ENCODE results near the gene MATN1.

Gene MATN1

DNA sequence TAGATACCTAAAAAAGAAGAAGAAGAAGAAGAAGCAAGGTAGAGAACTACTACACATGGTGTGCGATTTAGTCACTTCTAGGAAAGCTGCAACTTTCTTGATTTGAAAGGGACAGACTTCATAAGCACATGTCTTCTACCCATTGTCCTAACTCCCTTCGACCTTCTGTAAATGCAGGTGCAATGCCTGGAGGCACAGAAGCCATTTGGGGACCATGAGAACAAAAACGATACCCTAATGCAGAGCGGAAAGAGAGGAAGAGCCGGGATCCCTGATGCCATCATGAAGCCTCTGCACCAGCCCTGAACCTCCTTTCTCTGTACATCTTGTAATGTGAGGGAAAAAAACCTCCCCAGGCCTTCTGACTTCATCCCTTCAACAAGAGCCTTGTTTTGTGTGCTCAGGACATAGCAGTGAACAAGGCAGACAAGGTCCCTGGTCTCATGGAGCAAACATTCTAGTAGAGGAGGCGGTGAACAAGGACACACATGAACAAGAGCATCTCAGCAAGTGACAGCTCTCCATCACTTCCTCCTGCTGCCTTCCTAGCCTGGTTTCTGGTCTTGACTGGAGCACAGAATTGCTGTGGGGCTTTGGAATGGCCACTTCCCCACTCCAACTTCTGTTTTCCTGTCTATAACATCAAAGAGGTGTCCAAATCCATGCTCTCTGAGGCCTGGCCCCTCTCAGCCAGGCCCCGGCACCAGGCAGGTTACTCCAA, 39.7 kb upstream of the MATN1 start:
- Histone ChIP-seq H3K9ac (ENCODE audit: low read length) (no peak overlapping the region), H3K4me1 (ENCODE audit: control insufficient read depth, insufficient read depth, low read length) (peaks cover 12% of the 10 kb centered on the region), H3K4me3 (ENCODE audit: low read length) (no peak overlapping the region), H3K36me3 (ENCODE audit: control insufficient read depth, insufficient read depth, low read length, severe bottlenecking) (no peaks in the 10 kb centered on the region), H3K27me3 (replicated peaks; ENCODE audit: control insufficient read depth, insufficient read depth, low read length) (no peaks in the 10 kb centered on the region), H3K9me3 (ENCODE audit: control insufficient read depth, low read length) (no peaks in the 10 kb centered on the region)
- no peak for DNase-seq (ENCODE audit: low read depth)

DNA sequence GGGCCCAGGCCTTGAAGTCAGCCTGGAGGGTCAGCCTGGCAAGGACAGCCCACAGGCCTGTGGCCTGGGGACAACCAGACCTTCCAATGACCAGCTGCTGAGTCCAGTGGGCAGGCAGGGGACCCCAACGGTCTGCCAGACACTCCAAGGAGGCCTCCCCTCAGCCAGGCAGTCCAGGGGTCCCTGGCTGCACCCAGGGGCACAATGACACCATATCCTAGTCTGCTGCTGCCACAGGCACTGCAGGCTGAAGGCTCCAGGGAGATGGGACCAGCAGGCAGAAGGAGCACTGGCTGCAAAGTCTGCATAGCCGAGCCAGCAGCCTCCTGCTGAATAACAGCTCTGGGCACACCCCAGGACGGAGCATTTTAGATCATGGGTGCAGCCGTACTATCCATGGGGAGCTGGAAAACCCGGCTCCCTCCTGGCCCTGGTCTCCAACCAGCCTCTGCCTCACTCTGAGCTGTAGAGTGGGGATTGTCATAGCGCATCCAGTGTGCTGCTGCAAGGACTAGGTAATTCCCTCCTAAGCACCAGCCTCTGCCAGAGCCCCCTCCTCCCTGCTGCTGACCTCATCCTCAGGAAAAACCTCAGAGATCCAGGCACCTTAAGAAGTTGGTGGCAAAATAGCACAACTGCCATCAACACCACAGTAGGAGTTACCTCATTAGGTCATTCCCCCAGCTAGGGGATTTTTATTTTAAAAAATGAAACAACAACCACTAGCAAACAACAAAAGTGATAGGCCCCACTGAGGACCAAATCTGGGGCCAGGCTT, 39.0 kb upstream of the MATN1 start:
- Histone ChIP-seq H3K9me3 (ENCODE audit: control insufficient read depth, low read length) (no peaks in the 10 kb centered on the region), H3K9ac (ENCODE audit: low read length) (no peak overlapping the region), H3K4me3 (ENCODE audit: low read length) (no peak overlapping the region), H3K4me1 (ENCODE audit: control insufficient read depth, insufficient read depth, low read length) (peaks cover 18% of the 10 kb centered on the region), H3K36me3 (ENCODE audit: control insufficient read depth, insufficient read depth, low read length, severe bottlenecking) (no peaks in the 10 kb centered on the region), H3K27me3 (replicated peaks; ENCODE audit: control insufficient read depth, insufficient read depth, low read length) (no peaks in the 10 kb centered on the region)
- no peak for DNase-seq (ENCODE audit: low read depth)

DNA sequence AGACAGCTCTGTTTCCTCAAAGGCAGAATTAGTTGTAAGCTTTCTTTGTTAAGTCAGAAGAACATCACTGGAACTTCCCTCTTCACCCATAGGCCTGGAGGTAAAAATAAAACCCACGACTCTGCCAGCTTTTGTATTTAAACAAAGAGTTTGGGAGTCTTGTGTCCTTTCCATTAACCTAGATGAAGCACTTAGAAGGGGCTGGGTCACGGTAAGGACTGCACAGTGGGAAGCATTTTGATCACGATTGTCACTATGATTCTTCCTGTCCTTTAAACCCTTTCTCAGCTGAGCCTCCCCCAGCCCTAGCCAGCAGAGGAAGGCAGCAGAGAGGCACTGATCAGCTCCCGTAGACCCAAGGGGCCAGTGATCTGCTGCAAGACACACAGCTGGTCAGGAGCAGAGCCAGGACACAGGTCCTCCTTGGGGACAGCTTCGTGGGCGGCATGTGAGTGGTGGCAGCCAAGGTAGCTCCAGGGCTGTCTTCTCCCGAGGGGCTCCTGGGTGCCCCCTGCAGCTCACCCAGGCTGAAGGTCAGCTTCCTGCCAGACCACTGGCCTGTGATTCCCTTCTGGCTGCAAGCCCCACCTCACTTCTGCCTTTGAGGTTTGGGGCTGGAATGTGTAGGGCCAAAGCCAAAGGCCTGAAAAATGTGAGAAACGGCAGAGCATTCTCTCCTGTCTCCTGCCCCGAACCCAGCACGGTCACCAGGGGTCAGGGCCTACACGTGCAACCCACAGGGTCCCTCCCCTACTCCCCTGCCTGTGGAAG, 38.2 kb upstream of the MATN1 start:
- H3K4me3 ChIP-seq (ENCODE audit: low read length), result no peak overlapping the region
- no peaks in the 10 kb centered on the region for H3K27me3 ChIP-seq (replicated peaks; ENCODE audit: control insufficient read depth, insufficient read depth, low read length)
- peaks cover 26% of the 10 kb centered on the region for H3K4me1 ChIP-seq (ENCODE audit: control insufficient read depth, insufficient read depth, low read length)
- no peaks in the 10 kb centered on the region for H3K36me3 ChIP-seq (ENCODE audit: control insufficient read depth, insufficient read depth, low read length, severe bottlenecking)
- no peaks in the 10 kb centered on the region for H3K9me3 ChIP-seq (ENCODE audit: control insufficient read depth, low read length)
- no peak for DNase-seq (ENCODE audit: low read depth)
- H3K9ac ChIP-seq (ENCODE audit: low read length), result no peak overlapping the region

DNA sequence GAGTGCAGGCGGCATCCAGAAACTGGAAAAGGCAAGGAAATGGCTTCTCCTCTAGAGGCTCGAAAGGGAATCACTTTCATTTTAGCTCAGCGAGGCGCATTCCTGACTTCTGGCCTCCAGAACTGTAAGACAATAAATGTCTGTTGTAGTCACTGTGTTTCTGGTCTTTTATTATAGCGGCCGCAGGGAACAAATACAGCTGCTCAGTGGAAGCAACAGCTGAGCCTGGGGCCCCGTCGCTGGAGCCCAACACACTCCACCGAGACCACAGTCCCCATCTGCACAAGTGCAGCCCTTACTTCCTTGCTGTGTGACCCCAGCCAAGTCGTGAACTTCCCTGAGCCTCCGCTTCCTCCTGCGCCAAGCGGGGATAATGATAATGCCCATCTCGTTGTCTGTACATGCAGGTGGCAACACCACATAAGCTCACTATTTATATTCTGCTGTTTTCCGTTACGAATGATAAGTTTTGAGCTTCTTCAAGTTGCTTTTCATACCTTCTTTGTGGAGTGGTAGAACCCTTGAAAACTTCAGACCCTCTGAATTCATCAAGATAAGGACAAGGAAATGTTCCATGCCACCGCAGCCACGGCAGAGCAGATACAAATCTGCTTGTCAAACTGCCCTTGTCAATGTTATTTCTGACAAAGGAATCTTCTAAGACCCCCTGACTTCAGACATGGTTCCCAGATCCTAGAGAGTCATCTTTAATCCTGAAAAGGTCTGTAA, 37.4 kb upstream of the MATN1 start:
- Histone ChIP-seq H3K9me3 (ENCODE audit: control insufficient read depth, low read length) (no peaks in the 10 kb centered on the region), H3K4me3 (ENCODE audit: low read length) (no peak overlapping the region), H3K27me3 (replicated peaks; ENCODE audit: control insufficient read depth, insufficient read depth, low read length) (no peaks in the 10 kb centered on the region), H3K36me3 (ENCODE audit: control insufficient read depth, insufficient read depth, low read length, severe bottlenecking) (no peaks in the 10 kb centered on the region), H3K9ac (ENCODE audit: low read length) (no peak overlapping the region), H3K4me1 (ENCODE audit: control insufficient read depth, insufficient read depth, low read length) (peaks cover 29% of the 10 kb centered on the region)
- no peak for DNase-seq (ENCODE audit: low read depth)

DNA sequence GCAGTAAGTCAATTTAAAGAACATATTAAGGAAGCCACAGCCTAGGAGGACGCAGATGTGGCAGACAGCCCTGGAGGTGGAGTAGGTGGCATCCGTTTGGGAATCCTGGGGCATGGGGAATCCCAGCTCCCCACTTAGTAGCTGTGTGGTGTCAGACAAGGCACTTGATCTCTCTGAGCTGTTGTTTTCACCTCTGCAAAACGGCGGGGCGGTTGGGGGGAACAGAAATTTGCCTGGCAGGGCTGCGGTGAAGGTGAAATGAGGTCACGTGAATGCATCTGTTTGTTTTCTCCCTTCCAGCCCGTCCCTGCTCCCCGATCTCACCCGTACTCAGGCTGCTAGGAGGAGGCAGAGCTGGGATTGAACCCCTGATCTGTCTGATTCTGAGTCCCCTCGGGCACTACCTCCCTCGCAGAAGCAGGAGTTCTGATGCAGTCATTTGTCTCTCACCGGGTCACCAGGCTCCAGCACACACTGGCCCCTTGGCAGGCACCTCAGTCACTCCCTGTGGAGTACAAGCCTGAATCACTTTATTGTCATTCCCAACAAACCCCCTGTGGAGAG, 36.4 kb upstream of the MATN1 start:
- no peak overlapping the region for H3K4me3 ChIP-seq (ENCODE audit: low read length)
- DNase-seq (ENCODE audit: low read depth), result no peak
- H3K4me1 ChIP-seq (ENCODE audit: control insufficient read depth, insufficient read depth, low read length), result peaks cover 29% of the 10 kb centered on the region
- H3K36me3 ChIP-seq (ENCODE audit: control insufficient read depth, insufficient read depth, low read length, severe bottlenecking), result no peaks in the 10 kb centered on the region
- no peak overlapping the region for H3K9ac ChIP-seq (ENCODE audit: low read length)
- no peaks in the 10 kb centered on the region for H3K9me3 ChIP-seq (ENCODE audit: control insufficient read depth, low read length)
- no peaks in the 10 kb centered on the region for H3K27me3 ChIP-seq (replicated peaks; ENCODE audit: control insufficient read depth, insufficient read depth, low read length)

DNA sequence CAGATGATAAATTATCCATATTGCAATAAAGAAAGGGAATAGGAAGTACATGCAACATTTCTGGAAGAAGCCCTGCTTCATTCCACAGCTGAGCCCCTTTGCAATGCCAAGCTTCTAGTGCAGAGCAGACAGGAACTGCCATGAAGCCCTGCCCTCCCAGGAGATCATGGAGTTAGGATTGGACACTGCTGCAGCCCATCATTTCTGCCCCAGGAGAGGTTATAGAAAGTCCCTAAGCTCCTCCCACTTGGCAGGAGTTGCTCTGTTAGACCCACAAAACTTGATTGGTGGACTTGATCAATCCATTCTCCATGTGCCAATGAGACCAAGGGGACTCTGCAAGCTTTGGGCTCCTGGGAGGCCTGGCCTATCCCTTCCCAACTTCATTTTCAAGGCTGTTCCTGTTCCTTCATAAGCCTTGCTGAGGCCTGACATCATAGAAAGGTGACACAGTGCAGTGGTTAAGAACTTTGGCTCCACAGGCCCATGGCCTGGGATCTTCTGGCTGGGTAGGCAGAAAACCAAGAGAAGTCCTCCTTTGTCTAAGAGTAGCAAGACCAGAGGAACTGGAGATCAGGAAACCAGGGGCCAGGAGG, 35.5 kb upstream of the MATN1 start:
- Histone ChIP-seq H3K9ac (ENCODE audit: low read length) (no peak overlapping the region), H3K9me3 (ENCODE audit: control insufficient read depth, low read length) (no peaks in the 10 kb centered on the region), H3K36me3 (ENCODE audit: control insufficient read depth, insufficient read depth, low read length, severe bottlenecking) (no peaks in the 10 kb centered on the region), H3K27me3 (replicated peaks; ENCODE audit: control insufficient read depth, insufficient read depth, low read length) (no peaks in the 10 kb centered on the region), H3K4me3 (ENCODE audit: low read length) (no peak overlapping the region), H3K4me1 (ENCODE audit: control insufficient read depth, insufficient read depth, low read length) (peaks cover 29% of the 10 kb centered on the region)
- no peak for DNase-seq (ENCODE audit: low read depth)

DNA sequence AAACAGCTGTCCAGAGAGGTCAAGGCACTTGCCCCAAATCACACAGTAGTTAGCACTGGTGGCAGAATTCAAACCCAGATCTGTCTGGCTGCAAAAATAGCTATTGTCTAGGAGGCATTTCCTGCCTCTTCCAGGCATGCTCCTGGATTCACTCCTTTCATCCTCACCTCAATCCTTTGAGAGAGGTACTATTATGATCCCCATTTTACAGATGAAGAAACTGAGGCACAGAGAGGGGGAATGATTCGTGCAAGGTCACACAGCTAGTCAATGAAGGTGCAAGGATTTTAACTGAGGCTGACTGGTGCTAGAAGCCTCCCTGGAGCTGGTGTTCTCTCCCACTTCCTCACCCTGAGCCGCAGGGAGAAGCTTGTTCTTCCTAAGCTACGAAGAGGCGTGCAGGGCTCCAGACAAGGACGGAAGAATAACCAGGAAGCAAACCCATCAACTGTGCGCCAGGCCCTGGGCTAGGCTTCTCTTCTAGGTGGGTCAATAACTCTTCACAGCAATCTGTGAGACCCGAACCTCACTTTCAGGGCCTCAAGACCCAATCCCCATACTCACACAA, 34.8 kb upstream of the MATN1 start:
- Histone ChIP-seq H3K4me3 (ENCODE audit: low read length) (no peak overlapping the region), H3K9ac (ENCODE audit: low read length) (no peak overlapping the region), H3K36me3 (ENCODE audit: control insufficient read depth, insufficient read depth, low read length, severe bottlenecking) (no peaks in the 10 kb centered on the region), H3K9me3 (ENCODE audit: control insufficient read depth, low read length) (no peaks in the 10 kb centered on the region), H3K27me3 (replicated peaks; ENCODE audit: control insufficient read depth, insufficient read depth, low read length) (no peaks in the 10 kb centered on the region), H3K4me1 (ENCODE audit: control insufficient read depth, insufficient read depth, low read length) (peaks cover 29% of the 10 kb centered on the region)
- no peak for DNase-seq (ENCODE audit: low read depth)

DNA sequence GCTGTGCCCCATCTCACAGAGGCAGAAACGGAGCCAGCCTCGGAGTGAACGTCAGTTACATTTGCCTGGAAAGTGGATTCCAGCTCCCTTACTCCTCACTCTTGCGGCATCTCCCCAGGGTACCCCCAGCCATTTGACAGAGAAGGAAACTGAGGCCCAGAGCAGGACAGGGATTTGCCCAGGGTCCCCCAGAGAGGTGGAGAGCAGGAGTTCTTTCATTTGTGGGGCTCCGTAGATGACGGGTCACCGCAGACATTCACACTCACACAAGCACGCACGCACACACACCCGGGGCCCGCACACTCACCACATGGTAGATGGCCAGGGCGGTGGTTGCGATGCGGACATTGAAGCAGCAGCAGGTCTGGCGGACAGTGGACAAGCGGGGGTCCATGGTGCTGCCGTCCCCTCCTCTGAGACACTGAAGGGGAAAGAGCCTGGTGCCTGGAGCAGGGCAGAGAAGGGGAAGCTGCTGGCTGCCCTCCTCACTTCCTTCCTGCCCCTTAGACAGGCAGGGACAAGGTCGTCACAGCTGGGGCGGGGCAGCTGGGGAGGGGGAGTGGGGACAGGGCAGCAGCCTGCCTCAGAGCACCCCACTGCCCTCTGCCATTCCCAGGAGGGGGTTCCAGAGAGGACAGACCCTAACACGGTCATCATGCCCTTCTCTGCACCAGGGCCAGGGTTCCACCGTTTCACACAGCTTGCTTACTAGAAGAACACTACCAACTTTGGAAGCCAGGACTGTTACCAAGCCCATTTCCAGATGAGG, 34.2 kb upstream of the MATN1 start, which contains the start of gene LAPTM5:
Gene LAPTM5, minus strand, starts transcription at position 423 of the 769 bp plus-strand sequence. Its CDS starts 29 bp downstream, at position 394.
- DNase-seq (ENCODE audit: low read depth), result no peak
- Histone ChIP-seq H3K9ac (ENCODE audit: low read length) (peak within 1 kb of the TSS; percentile 27), H3K4me1 (ENCODE audit: control insufficient read depth, insufficient read depth, low read length) (peaks cover 29% of the 10 kb centered on the region), H3K4me3 (ENCODE audit: low read length) (peak within 1 kb of the TSS; percentile 2), H3K36me3 (ENCODE audit: control insufficient read depth, insufficient read depth, low read length, severe bottlenecking) (no peaks in the 10 kb centered on the region), H3K27me3 (replicated peaks; ENCODE audit: control insufficient read depth, insufficient read depth, low read length) (no peaks in the 10 kb centered on the region), H3K9me3 (ENCODE audit: control insufficient read depth, low read length) (no peaks in the 10 kb centered on the region)

DNA sequence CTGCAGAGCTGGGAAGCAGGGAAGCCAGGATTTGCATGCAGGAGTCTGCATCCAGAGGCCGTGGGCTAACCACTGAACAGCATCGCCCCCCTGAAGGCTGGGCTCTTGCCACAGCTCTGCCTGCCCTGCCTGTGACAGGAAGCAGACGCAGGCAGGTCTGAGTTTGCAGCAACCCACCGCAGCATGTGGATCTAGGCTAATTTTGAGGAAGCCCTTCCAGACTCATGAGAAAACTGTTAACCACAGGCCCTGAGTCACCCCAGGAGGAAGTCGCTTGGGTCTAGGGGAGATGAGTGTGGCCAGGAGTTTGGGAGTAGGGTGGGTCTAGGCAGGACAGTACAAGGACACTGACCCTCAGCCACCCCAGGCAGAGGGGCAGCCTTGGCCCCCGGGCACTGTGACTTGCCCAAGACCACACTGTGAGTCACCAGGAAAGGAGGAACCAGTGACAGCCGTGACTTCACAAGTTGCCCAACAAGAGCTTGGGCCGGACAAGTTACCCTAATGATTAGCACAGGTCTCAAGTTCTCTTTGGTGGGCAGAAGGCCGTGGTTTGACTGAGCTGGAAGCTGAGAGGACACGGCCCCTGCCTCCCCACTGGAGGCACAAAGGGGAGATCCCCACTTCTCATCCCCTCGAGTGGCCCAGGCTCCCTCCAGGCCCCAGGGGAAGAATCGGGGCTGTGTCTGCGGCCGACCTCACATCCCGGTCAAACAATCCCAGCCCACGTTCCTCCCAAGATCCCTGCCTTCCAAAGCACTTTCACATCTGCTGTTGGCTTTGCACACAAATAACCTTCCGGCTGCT, 33.4 kb upstream of the MATN1 start:
- DNase-seq (ENCODE audit: low read depth), result peak; percentile 73
- no peaks in the 10 kb centered on the region for H3K9me3 ChIP-seq (ENCODE audit: control insufficient read depth, low read length)
- H3K27me3 ChIP-seq (replicated peaks; ENCODE audit: control insufficient read depth, insufficient read depth, low read length), result peaks cover 7% of the 10 kb centered on the region
- no peak overlapping the region for H3K9ac ChIP-seq (ENCODE audit: low read length)
- H3K36me3 ChIP-seq (ENCODE audit: control insufficient read depth, insufficient read depth, low read length, severe bottlenecking), result no peaks in the 10 kb centered on the region
- H3K4me3 ChIP-seq (ENCODE audit: low read length), result peak overlapping the region; percentile 2
- peaks cover 26% of the 10 kb centered on the region for H3K4me1 ChIP-seq (ENCODE audit: control insufficient read depth, insufficient read depth, low read length)
